ENCODE measurements around the gene DEPP1. TPM values are rescaled to one million over a fixed set of nuclear protein-coding genes. Genes with fewer than 3 reads are reported as not detected.

DEPP1 gene
- polyA plus RNA-seq, 3 donors: not detected

- Histone ChIP-seq H3K79me2 (ENCODE audit: insufficient read depth, low read length) (peaks cover 79% of the 10 kb centered on the region), H4K20me1 (ENCODE audit: insufficient read depth, low read length) (peaks cover 71% of the 10 kb centered on the region), H3K27me3 (ENCODE audit: control insufficient read depth in 2 of 2, insufficient read depth in 2 of 2, low read length in 2 of 2) (no peaks in the 10 kb centered on the region), H3K4me3 (replicated peaks in 1 of 3; ENCODE audit: low read depth in 2 of 3, low read length in 3 of 3) (no peak overlapping the region), H3K9ac (ENCODE audit: insufficient read depth, low read length, poor library complexity, severe bottlenecking) (no peak overlapping the region), H3K4me1 (ENCODE audit: control insufficient read depth in 1 of 2, insufficient read depth in 2 of 2, low read length in 2 of 2) (peaks cover 30 to 47% of the 10 kb centered on the region in 2 donors), H3K9me3 (replicated peaks in 1 of 2; ENCODE audit: control insufficient read depth in 1 of 2, insufficient read depth in 1 of 2, low read length in 2 of 2) (no peaks in the 10 kb centered on the region), H3K36me3 (replicated peaks in 1 of 2; ENCODE audit: control insufficient read depth in 1 of 2, insufficient read depth in 2 of 2, low read length in 2 of 2) (peaks cover 71 to 80% of the 10 kb centered on the region in 2 donors), H3K4me2 (replicated peaks; ENCODE audit: extremely low read depth, low read length, poor library complexity, severe bottlenecking) (no peak overlapping the region), H3K27ac (ENCODE audit: low read depth in 1 of 2, low read length in 2 of 2) (peak overlapping the region in 1 of 2 donors; percentile 61), H2AFZ (ENCODE audit: insufficient read depth, low read depth, low read length, poor library complexity, severe bottlenecking) (no peak overlapping the region)
- no peak overlapping the region for H3K4me3 Mint-ChIP-seq
- H3K4me1 Mint-ChIP-seq: peaks cover 45% of the 10 kb centered on the region
- H3K36me3 Mint-ChIP-seq: peaks cover 52 to 75% of the 10 kb centered on the region in 2 donors
- no peaks in the 10 kb centered on the region for H3K9me3 Mint-ChIP-seq
- intact Hi-C loops (cut with micrococcal nuclease): no loop called here
- TF ChIP-seq CTCF (IDR thresholded peaks at IDR 0.05): no peak
- H3K27me3 Mint-ChIP-seq (ENCODE audit: low read depth in 3 of 3): no peaks in the 10 kb centered on the region
- DNase-seq: no peak
- H3K27ac Mint-ChIP-seq: peak overlapping the region in 3 of 7 donors; percentile 37 to 82 (median 50)
- 65% methylated on average over 23 of the region's 25 CpGs for WGBS (ENCODE audit: insufficient coverage)
Measured at GRCh38 chr10:44977287-44978212, 1.1 kb downstream of the DEPP1 start.

GRCh38 chr10:44976352-44977198 lies 2.0 kb downstream of the DEPP1 start:
- Histone ChIP-seq H3K9me3 (replicated peaks in 1 of 2; ENCODE audit: control insufficient read depth in 1 of 2, insufficient read depth in 1 of 2, low read length in 2 of 2) (no peaks in the 10 kb centered on the region), H4K20me1 (ENCODE audit: insufficient read depth, low read length) (peaks cover 61% of the 10 kb centered on the region), H3K27ac (ENCODE audit: low read depth in 1 of 2, low read length in 2 of 2) (peak overlapping the region in 1 of 2 donors; percentile 49), H3K4me2 (replicated peaks; ENCODE audit: extremely low read depth, low read length, poor library complexity, severe bottlenecking) (no peak overlapping the region), H3K79me2 (ENCODE audit: insufficient read depth, low read length) (peaks cover 82% of the 10 kb centered on the region), H2AFZ (ENCODE audit: insufficient read depth, low read depth, low read length, poor library complexity, severe bottlenecking) (no peak overlapping the region), H3K36me3 (replicated peaks in 1 of 2; ENCODE audit: control insufficient read depth in 1 of 2, insufficient read depth in 2 of 2, low read length in 2 of 2) (peaks cover 71 to 80% of the 10 kb centered on the region in 2 donors), H3K9ac (ENCODE audit: insufficient read depth, low read length, poor library complexity, severe bottlenecking) (no peak overlapping the region), H3K27me3 (ENCODE audit: control insufficient read depth in 2 of 2, insufficient read depth in 2 of 2, low read length in 2 of 2) (no peaks in the 10 kb centered on the region), H3K4me1 (ENCODE audit: control insufficient read depth in 1 of 2, insufficient read depth in 2 of 2, low read length in 2 of 2) (peaks cover 40 to 56% of the 10 kb centered on the region in 2 donors), H3K4me3 (replicated peaks in 1 of 3; ENCODE audit: low read depth in 2 of 3, low read length in 3 of 3) (no peak overlapping the region)
- peaks cover 55% of the 10 kb centered on the region for H3K4me1 Mint-ChIP-seq
- WGBS (ENCODE audit: insufficient coverage): 84% methylated on average over 5 of the region's 9 CpGs
- peaks cover 53 to 75% of the 10 kb centered on the region in 2 donors for H3K36me3 Mint-ChIP-seq
- no peaks in the 10 kb centered on the region for H3K27me3 Mint-ChIP-seq (ENCODE audit: low read depth in 3 of 3)
- H3K4me3 Mint-ChIP-seq: no peak overlapping the region
- peak overlapping the region in 4 of 7 donors; percentile 37 to 68 (median 58) for H3K27ac Mint-ChIP-seq
- no peak for DNase-seq
- no peak for TF ChIP-seq CTCF (IDR thresholded peaks at IDR 0.05)
- no peaks in the 10 kb centered on the region for H3K9me3 Mint-ChIP-seq
- intact Hi-C loops (cut with micrococcal nuclease): no loop called here
